T-helper 17 cell (primary cell): ENCODE measurements around the gene CSF2RB. TPM values are rescaled to one million over a fixed set of nuclear protein-coding genes. Genes with fewer than 3 reads are reported as not detected.

Source experiments
- ATAC-seq: fragments of 150-1000 bp; cut with Tn5 transposase; 2 replicates; pipeline ENCODE4 v1.10.0; 2021; ENCODE audit warnings: mild to moderate bottlenecking, moderate library complexity
- DNase-seq, 3 donors: peaks; one replicate each; pipeline versions ENCODE4 v3.0.0 to v3.0.0-alpha.2; 2020 to 2021
- H3K9me3 ChIP-seq: one replicate; pipeline ENCODE4 v1.7.0; 2013; ENCODE audit warnings: low read length, mild to moderate bottlenecking; ENCODE audit not compliant: control insufficient read depth, poor library complexity, severe bottlenecking
- H3K27ac Mint-ChIP-seq: one replicate; pipeline ENCODE4 v1.8.0; 2022; ENCODE audit warnings: mild to moderate bottlenecking, moderate library complexity, mixed read lengths
- H3K27me3 Mint-ChIP-seq: one replicate; pipeline ENCODE4 v1.8.0; 2022; ENCODE audit warnings: mixed read lengths
- H3K36me3 Mint-ChIP-seq: one replicate; pipeline ENCODE4 v1.8.0; 2022; ENCODE audit warnings: low read depth, mixed read lengths
- H3K4me1 Mint-ChIP-seq: one replicate; pipeline ENCODE4 v1.8.0; 2022; ENCODE audit warnings: mild to moderate bottlenecking, mixed read lengths
- H3K4me3 Mint-ChIP-seq: one replicate; pipeline ENCODE4 v1.8.0; 2022; ENCODE audit warnings: mild to moderate bottlenecking, moderate library complexity, mixed read lengths
- total RNA-seq, 4 donors: library from RNA in 2 of 4; stranded (reverse) in 2 of 4; gene quantifications; one replicate each; pipeline ENCODE4 v1.2.3 and lab custom pipeline; 2022 to 2026

CSF2RB gene
- total RNA-seq, 2 donors from 2014 or later, result 5.1 to 8.0 TPM

DNA sequence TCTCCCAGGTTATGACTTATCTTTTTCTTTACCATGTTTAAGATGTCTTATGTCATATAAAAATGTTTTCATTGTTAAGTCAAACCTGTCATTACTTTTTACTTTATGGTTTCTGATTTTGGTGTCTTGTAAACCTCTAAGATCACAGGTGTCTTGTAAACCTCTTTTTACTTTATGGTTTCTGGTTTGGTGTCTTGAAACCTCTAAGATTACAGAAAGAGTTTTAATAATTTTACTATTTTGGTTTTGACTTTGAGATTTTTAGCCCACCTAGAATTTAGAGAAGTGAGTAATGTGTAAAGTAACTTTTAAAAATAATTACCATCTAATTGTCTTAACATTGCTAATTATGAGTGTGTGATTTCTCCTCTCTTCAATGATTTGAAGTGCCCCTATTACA is 2.6 kb downstream of the CSF2RB start:
- peaks cover 15% of the 10 kb centered on the region for H3K4me1 Mint-ChIP-seq
- H3K27me3 Mint-ChIP-seq, result peaks cover 19% of the 10 kb centered on the region

GRCh38 chr22:36918586-36919284 is 5.3 kb downstream of the CSF2RB start:
- DNase-seq, result no peak
- Mint-ChIP-seq H3K36me3 (peaks cover 5% of the 10 kb centered on the region), H3K27me3 (peaks cover 22% of the 10 kb centered on the region), H3K4me3 (no peak overlapping the region), H3K27ac (no peak overlapping the region), H3K4me1 (peaks cover 11% of the 10 kb centered on the region)
- ATAC-seq, result no peak
- H3K9me3 ChIP-seq, result no peaks in the 10 kb centered on the region

More for the DNA sequence above, 2.6 kb downstream of the CSF2RB start:
- Mint-ChIP-seq H3K27ac (no peak overlapping the region), H3K36me3 (peaks cover 4% of the 10 kb centered on the region), H3K4me3 (no peak overlapping the region)
- H3K9me3 ChIP-seq, result no peaks in the 10 kb centered on the region
- DNase-seq (no peak), ATAC-seq (no peak)

DNA sequence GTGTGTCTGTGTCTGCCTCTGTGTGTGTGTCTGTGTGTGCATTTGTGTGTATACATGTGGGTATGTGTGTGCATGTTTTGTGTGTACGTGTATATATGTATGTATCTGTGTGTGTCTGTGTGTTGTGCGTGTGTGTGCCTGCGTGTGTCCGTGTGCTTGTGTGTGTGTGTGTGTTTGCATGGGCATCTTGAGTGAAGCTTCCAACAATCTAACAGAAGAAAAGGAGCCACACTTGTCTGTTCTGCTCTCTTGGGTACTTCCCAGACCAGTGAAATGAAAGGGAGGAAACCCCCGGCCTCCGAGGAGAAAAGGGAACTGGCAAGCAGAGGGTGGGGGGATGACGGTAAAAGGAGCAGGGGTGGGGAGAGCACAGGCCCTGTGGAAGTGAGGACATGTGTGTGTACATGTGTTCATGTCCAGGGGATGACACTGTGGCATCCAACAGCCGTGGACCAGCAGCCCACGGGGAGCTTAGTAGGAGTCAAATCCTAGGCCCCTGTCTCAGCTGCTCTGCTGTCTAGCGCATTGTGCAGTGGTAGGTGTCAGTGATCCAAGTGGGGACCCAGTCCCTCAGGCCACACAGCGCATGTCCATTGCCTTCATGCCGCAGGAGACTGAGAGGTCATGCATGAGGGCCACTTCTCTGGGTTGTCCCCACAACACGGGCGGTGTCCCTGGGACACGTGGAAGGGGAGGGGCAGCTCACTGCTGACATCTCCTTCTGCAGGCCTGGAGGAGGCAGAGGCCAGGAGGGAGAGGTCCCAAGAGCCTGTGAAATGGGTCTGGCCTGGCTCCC is 8.1 kb downstream of the CSF2RB start:
- peaks cover 11% of the 10 kb centered on the region for H3K4me1 Mint-ChIP-seq
- peak overlapping the region; percentile 17 for H3K27ac Mint-ChIP-seq
- DNase-seq, result no peak
- peaks cover 39% of the 10 kb centered on the region for H3K27me3 Mint-ChIP-seq
- peak; percentile 55 for ATAC-seq
- no peak overlapping the region for H3K4me3 Mint-ChIP-seq
- no peaks in the 10 kb centered on the region for H3K9me3 ChIP-seq
- H3K36me3 Mint-ChIP-seq, result peaks cover 12% of the 10 kb centered on the region

DNA sequence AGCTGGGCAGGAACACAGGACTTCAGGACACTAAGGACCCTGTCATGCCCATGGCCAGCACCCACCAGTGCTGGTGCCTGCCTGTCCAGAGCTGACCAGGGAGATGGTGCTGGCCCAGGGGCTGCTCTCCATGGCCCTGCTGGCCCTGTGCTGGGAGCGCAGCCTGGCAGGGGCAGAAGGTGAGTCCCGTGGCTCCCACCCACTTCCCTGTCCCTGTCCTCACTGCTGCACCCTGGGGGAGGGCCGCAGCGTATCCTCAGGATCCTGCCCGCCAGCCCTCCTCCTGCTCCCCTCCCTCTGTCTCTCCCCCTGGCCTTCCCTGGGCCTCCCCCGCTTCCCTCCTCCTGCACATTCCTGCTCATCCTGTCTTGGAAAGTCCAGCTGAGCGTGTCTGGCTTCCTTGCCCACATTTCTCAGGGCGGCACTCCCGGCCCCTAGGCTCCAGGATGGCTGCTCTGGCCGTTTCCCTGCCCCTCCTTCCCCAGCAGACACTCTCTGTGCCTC is 8.7 kb downstream of the CSF2RB start:
- ATAC-seq (no peak), DNase-seq (no peak)
- H3K36me3 Mint-ChIP-seq, result peaks cover 12% of the 10 kb centered on the region

GRCh38 chr22:36922711-36923110 is 9.3 kb downstream of the CSF2RB start:
- H3K4me3 Mint-ChIP-seq, result no peak overlapping the region
- no peaks in the 10 kb centered on the region for H3K9me3 ChIP-seq
- DNase-seq (no peak), ATAC-seq (no peak)
- no peak overlapping the region for H3K27ac Mint-ChIP-seq
- peaks cover 14% of the 10 kb centered on the region for H3K4me1 Mint-ChIP-seq
- peaks cover 12% of the 10 kb centered on the region for H3K36me3 Mint-ChIP-seq
- H3K27me3 Mint-ChIP-seq, result peaks cover 44% of the 10 kb centered on the region

More for the DNA sequence above, 8.7 kb downstream of the CSF2RB start:
- H3K9me3 ChIP-seq, result no peaks in the 10 kb centered on the region
- Mint-ChIP-seq H3K27ac (no peak overlapping the region), H3K4me1 (peaks cover 11% of the 10 kb centered on the region), H3K4me3 (no peak overlapping the region), H3K27me3 (peaks cover 43% of the 10 kb centered on the region)

GRCh38 chr22:36923131-36923788 is 9.8 kb downstream of the CSF2RB start:
- ATAC-seq, result no peak
- Mint-ChIP-seq H3K4me1 (peaks cover 14% of the 10 kb centered on the region), H3K27ac (no peak overlapping the region), H3K4me3 (no peak overlapping the region), H3K27me3 (peaks cover 49% of the 10 kb centered on the region), H3K36me3 (peaks cover 12% of the 10 kb centered on the region)
- DNase-seq, result no peak
- no peaks in the 10 kb centered on the region for H3K9me3 ChIP-seq

DNA sequence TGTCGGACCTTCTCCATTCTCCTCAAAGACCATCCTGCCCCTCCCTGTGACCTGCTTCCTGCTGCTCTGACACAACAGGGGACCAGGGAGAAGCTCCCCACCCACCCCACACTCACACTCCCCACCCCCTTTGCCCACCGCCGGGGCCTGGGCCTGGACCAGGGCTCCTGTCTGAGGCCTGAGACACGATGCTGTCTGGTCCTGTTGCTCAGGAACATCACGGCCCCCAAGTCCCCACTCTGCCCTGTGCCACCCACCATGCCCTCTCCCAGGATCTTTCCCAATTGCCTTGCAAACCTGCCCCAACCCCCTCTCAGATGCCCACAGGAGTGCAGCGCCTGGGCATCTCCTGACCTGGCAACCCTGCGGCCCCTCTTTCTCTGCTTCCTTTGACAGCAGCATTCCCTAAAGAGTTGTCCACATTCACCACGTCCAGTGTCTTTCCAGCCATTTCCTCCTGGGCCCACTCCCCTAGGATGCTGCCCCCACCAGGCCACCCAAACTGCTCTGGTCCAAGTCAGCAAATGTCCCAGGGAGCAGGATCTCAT is 10.8 kb downstream of the CSF2RB start:
- H3K9me3 ChIP-seq, result no peaks in the 10 kb centered on the region
- Mint-ChIP-seq H3K4me1 (peaks cover 14% of the 10 kb centered on the region), H3K36me3 (peaks cover 12% of the 10 kb centered on the region), H3K27ac (no peak overlapping the region), H3K4me3 (no peak overlapping the region), H3K27me3 (peaks cover 54% of the 10 kb centered on the region)
- DNase-seq (no peak), ATAC-seq (no peak)

- Mint-ChIP-seq H3K4me3 (no peak overlapping the region), H3K27ac (no peak overlapping the region), H3K4me1 (peaks cover 16% of the 10 kb centered on the region), H3K36me3 (peaks cover 12% of the 10 kb centered on the region), H3K27me3 (peaks cover 47% of the 10 kb centered on the region)
- no peaks in the 10 kb centered on the region for H3K9me3 ChIP-seq
- ATAC-seq, result no peak
- no peak for DNase-seq
These were observed 12.2 kb downstream of the CSF2RB start for GRCh38 chr22:36925388-36926290.

DNA sequence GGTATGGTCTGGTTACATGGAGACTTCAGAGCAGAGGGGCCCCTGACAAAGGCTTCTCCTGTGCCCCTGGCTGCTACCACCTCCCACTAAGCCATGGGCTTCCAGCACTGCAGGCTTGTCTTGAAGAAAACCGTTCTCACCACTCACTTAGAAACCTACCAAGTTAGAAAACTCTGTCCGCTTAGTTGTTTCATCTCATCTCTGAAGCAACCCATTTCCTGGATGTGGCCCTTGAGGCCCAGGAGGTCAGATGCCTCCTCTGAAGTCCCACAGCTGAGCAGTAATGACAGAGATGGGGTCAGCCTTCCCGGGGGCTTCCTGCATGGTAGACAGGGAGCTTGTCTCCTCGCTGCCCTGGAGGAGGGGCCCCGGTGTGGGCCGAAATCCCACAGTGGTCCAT is 12.9 kb downstream of the CSF2RB start:
- no peak for DNase-seq
- H3K27me3 Mint-ChIP-seq, result peaks cover 45% of the 10 kb centered on the region
- H3K4me1 Mint-ChIP-seq, result peaks cover 13% of the 10 kb centered on the region
- H3K27ac Mint-ChIP-seq, result no peak overlapping the region
- H3K9me3 ChIP-seq, result no peaks in the 10 kb centered on the region
- peaks cover 7% of the 10 kb centered on the region for H3K36me3 Mint-ChIP-seq
- H3K4me3 Mint-ChIP-seq, result no peak overlapping the region
- no peak for ATAC-seq

GRCh38 chr22:36926721-36927435 is 13.4 kb downstream of the CSF2RB start:
- DNase-seq (no peak), ATAC-seq (no peak)
- H3K9me3 ChIP-seq, result no peaks in the 10 kb centered on the region
- Mint-ChIP-seq H3K36me3 (peaks cover 7% of the 10 kb centered on the region), H3K27ac (no peak overlapping the region), H3K4me1 (peaks cover 12% of the 10 kb centered on the region), H3K27me3 (peaks cover 43% of the 10 kb centered on the region), H3K4me3 (no peak overlapping the region)

GRCh38 chr22:36927671-36928070 is 14.2 kb downstream of the CSF2RB start:
- H3K9me3 ChIP-seq, result no peaks in the 10 kb centered on the region
- no peak for DNase-seq
- H3K4me3 Mint-ChIP-seq, result no peak overlapping the region
- ATAC-seq, result no peak
- H3K36me3 Mint-ChIP-seq, result peaks cover 7% of the 10 kb centered on the region
- H3K27me3 Mint-ChIP-seq, result peaks cover 43% of the 10 kb centered on the region
- H3K27ac Mint-ChIP-seq, result no peak overlapping the region
- H3K4me1 Mint-ChIP-seq, result peaks cover 12% of the 10 kb centered on the region

DNA sequence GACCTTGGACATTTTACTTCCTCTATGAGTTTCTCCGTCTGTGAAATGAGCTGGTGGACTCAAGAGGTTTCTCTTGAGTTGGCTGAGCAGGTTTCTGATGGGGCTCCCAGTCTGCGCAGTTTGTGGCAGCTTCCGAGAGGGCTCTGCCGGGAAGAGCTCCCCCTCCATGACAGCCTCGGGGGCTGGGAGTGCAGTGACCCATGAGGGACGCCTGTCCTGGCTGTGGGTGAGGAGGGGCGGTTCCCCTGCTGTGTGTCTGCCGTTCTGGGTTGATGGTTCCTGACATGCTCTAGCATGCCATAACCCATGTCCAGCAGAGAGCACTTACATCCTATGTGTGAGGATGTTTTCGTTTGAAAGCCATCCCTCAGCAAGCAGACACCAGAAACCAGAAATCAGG is 14.8 kb downstream of the CSF2RB start:
- Mint-ChIP-seq H3K27ac (no peak overlapping the region), H3K27me3 (peaks cover 43% of the 10 kb centered on the region), H3K4me3 (no peak overlapping the region), H3K4me1 (peaks cover 12% of the 10 kb centered on the region), H3K36me3 (peaks cover 7% of the 10 kb centered on the region)
- H3K9me3 ChIP-seq, result no peaks in the 10 kb centered on the region
- DNase-seq, result no peak
- ATAC-seq, result no peak
